SK-N-DZ (cell line): ENCODE data around the gene FGF19.

ENCODE experiments used
- DNase-seq: peaks from one replicate; pipeline ENCODE4 v3.0.0-alpha.2; 2015; ENCODE audit warnings: low spot score

The FGF19 gene

DNA sequence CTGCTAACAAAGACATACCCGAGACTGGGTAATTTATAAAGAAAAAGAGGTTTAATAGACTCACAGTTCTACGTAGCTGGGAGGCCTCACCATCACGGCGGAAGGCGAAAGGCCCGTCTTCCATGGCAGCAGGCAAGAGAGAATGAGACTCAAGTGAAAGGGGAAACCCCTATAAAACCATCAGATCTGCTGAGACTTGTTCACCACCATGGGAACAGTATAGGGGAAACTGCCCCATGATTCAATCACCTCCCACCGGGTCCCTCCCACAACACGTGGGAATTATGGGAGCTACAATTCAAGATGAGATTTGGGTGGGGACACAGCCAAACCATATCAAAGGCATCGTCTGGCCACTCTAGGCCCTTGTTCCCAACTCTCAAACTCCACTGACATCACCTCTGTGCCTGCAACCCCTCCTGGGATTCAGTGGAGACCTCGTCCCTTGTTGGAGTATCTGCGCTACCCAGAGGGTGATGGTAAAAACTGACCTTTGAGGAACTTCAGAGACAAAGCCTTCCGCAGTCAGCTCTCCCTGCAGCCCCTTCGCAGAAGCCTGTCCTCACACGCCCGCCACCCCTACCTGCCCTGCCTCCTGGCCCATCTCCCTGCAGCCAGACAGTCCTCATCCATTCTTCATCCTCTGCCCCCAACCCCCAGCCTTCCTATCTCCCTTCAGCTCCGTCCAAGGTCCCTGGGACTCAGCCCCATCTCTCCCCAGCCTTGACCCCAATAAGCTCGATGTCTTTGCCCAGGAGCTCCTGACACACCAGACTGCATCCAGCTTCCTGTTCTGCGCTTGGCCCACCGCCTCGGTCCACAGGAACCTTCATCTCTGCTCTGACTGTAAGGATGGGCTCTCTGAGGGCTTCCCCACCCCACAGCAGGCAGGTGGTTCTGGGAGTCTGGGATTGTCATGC is 47.0 kb downstream of the FGF19 start:
- peak; percentile 15 for DNase-seq

GRCh38 chr11:69655479-69656428 is 48.1 kb downstream of the FGF19 start:
- DNase-seq, result no peak

DNA sequence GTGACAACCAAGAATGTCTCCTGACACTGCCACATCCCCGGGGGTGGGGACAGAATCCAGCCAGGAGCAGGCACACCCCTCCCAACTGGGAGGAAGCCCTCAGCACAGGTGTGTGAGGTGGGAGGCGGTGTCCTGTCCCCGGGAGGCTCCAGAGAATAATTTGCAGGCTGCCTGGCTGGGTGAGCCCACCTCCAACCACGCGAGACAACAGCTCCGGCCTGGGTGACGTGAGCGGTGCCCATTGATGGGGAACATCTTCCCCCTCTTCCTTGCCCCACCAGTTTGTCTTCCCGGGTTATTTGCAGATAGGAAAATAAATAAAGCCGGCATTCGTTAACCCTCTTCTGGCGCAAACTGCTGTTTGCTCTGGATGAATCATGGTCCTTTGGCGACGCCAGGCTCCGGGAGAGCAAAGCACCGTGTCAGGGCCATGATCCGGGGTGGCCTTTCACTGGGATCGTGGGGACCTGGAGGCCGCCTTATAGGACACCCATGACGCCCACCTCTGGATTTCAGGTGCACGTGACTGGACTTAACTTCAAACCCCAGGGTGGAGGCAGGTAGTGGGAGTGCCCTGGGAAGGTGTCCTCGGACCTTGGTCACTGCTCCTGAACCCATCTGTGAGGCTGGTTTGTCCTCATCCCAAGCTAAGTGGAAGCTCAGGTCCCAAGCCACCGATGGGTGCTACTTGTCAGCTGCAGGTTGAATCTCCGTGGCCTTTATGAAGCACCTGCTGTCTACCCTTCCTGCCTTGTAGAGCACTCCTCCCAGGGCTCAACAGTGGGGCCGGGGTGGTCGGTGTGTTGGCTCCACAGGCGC is 49.0 kb downstream of the FGF19 start:
- DNase-seq, result peak; percentile 73

GRCh38 chr11:69654001-69654659 is 49.7 kb downstream of the FGF19 start:
- DNase-seq, result peak; percentile 20

GRCh38 chr11:69653406-69653960 is 50.3 kb downstream of the FGF19 start:
- DNase-seq, result peak; percentile 18

- peak; percentile 51 for DNase-seq
Observed at GRCh38 chr11:69652999-69653398, 50.8 kb downstream of the FGF19 start.

DNA sequence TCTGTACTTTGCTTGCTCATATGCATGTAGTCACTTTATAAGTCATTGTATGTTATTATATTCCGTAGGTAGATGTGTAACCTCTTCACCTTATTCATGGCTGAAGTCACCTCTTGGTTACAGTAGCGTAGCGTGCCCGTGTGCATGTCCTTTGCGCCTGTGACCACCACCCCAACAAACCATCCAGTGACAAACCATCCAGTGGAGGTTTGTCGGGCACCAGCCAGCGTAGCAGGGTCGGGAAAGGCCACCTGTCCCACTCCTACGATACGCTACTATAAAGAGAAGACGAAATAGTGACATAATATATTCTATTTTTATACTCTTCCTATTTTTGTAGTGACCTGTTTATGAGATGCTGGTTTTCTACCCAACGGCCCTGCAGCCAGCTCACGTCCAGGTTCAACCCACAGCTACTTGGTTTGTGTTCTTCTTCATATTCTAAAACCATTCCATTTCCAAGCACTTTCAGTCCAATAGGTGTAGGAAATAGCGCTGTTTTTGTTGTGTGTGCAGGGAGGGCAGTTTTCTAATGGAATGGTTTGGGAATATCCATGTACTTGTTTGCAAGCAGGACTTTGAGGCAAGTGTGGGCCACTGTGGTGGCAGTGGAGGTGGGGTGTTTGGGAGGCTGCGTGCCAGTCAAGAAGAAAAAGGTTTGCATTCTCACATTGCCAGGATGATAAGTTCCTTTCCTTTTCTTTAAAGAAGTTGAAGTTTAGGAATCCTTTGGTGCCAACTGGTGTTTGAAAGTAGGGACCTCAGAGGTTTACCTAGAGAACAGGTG is 51.8 kb downstream of the FGF19 start:
- no peak for DNase-seq

DNA sequence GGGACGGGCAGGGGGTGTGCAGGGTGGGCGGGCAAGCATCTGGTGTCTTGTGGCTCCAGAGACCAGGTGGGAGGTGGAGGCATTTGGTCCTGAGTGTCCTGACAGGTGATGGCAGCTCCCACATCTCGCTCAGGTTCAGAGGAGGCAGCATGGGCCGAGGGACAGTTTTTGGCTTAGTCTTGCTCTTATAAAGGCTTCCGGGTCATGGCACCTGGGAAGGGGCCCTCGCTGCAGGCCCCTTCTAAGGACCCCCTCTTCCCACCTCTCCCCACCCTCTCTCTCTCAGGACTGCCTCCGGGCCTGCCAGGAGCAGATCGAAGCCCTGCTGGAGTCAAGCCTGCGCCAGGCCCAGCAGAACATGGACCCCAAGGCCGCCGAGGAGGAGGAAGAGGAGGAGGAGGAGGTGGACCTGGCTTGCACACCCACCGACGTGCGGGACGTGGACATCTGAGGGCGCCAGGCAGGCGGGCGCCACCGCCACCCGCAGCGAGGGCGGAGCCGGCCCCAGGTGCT is 52.9 kb downstream of the FGF19 start:
- DNase-seq, result peak; percentile 23

DNA sequence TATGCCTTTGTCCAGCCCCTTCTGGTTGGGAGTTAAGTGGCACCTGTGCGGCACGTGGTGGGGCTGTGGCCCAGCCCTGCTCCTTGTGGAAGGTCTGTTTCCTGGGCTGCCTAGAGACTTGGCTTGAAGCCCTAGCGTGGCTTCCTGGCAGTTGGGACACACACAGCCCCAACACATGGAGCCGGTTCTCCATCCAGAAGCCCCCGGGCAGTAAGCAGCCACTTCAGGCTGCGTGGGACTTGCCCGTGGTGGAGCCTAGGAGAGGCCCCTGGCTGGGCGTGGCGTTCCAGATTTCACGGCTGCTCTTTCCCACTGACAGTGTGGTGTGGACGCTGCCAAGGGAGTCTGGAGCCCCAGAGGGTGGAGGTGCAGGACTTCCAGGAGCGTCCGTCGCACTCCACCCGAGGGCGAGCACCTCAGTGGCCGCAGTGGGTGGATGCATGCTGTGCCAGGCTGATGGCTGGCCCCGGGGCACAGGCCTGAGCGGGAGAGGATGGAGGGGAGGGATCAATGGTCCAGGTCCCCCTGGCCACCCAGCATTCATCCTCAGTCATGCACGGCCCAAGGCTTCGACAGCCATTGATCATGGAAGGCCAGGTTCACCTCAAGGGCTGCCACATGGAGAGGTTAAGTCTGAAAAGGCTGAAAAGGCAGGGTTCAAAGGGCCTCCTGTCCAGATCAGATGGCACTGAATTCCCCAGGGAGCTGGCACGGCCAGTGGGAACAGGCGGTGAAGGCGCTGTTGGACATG is 53.6 kb downstream of the FGF19 start:
- peak; percentile 23 for DNase-seq

- no peak for DNase-seq
Observed at GRCh38 chr11:69649576-69649900, 54.3 kb downstream of the FGF19 start.

DNA sequence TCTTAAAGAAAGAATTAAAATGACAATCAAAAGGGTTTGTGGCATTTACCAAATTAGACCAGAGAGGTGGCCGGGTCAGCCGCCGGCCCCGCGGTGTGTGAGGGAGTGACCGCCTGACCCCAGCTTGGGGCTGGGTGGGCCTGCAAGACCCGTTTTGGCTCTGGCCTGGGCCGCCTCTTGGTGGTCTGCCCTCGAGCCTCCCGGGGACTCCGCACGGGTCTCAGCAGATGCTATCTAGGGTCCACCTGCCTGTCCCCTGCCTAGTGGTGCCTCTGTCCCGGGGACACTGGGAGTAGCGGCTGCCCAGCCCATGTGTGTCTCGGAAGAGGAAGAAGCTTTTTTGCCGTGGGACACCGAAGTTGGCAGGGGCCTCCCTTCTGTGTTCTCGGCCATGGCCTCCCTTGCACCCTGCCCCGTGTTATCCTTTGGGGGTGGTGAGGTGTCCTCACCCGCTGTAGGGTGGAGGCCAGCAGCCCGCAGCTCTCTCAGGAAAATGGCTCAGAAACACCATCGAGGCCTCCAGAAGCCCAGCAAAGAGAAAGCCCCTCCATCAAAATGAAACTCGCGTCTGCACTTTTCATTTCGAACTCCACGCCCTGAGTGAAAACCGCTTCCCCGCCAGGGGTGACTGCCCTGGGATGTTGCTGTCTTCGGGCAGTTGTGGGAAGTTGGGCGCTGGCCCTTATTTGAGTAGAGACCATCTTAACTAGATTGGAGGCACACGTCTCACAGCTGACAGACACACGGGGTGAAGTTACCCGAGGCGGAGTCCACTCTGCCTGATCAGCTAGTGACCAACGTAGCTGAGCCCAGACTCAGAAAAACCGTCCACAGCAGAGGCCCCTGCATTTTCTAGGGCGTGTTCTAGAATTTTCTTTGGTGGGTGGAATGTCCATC is 54.9 kb downstream of the FGF19 start:
- peak; percentile 35 for DNase-seq
